OCI-LY3 (cell line): ENCODE results near the gene PIK3R2.

Experiments
- EZH2phosphoT487 ChIP-seq: fragments of 200-600 bp; shearing (Covaris generic); IDR thresholded peaks from 2 replicates; pipeline ENCODE4 v1.6.1; 2018; ENCODE audit warnings: antibody characterized with exemption, mixed run types, low read depth
- TF ChIP-seq, protein P1 (sequence below): fragments of 200-600, 300-600 bp; sonication (generic); IDR thresholded peaks from 2 replicates; pipeline ENCODE4 v1.5.1; 2014; ENCODE audit warnings: antibody characterized with exemption, low read length, low read depth

DNA sequence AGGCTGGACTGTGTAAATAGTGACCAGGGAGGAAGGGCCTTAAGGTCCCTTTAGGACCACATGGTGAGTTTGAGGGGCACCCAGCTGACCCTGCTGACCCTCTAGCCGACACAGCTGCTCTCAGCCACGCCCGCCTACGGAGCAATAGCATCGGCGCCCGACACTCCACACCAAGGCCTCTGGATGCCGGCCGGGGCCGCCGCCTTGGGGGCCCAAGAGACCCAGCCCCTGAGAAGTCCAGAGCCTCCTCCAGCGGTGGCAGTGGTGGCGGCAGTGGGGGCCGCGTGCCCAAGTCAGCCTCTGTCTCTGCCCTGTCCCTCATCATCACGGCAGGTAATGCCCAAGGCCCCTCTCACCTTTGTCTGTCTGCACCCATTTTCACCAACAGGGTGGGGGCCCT lies 8.6 kb upstream of the PIK3R2 start:
- TF ChIP-seq, protein P1, sequence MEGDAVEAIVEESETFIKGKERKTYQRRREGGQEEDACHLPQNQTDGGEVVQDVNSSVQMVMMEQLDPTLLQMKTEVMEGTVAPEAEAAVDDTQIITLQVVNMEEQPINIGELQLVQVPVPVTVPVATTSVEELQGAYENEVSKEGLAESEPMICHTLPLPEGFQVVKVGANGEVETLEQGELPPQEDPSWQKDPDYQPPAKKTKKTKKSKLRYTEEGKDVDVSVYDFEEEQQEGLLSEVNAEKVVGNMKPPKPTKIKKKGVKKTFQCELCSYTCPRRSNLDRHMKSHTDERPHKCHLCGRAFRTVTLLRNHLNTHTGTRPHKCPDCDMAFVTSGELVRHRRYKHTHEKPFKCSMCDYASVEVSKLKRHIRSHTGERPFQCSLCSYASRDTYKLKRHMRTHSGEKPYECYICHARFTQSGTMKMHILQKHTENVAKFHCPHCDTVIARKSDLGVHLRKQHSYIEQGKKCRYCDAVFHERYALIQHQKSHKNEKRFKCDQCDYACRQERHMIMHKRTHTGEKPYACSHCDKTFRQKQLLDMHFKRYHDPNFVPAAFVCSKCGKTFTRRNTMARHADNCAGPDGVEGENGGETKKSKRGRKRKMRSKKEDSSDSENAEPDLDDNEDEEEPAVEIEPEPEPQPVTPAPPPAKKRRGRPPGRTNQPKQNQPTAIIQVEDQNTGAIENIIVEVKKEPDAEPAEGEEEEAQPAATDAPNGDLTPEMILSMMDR, result no peak
- no peak for TF ChIP-seq EZH2phosphoT487
